ENCODE measurements around the gene AK9. TPM values are rescaled to one million over a fixed set of nuclear protein-coding genes. Genes with fewer than 3 reads are reported as not detected.
A peak's percentile ranks its signal among the peaks of the same experiment; 100 is the strongest.

The AK9 gene
- total RNA-seq, 1 experiment from 2014 or later, result 2.3 TPM

DNA sequence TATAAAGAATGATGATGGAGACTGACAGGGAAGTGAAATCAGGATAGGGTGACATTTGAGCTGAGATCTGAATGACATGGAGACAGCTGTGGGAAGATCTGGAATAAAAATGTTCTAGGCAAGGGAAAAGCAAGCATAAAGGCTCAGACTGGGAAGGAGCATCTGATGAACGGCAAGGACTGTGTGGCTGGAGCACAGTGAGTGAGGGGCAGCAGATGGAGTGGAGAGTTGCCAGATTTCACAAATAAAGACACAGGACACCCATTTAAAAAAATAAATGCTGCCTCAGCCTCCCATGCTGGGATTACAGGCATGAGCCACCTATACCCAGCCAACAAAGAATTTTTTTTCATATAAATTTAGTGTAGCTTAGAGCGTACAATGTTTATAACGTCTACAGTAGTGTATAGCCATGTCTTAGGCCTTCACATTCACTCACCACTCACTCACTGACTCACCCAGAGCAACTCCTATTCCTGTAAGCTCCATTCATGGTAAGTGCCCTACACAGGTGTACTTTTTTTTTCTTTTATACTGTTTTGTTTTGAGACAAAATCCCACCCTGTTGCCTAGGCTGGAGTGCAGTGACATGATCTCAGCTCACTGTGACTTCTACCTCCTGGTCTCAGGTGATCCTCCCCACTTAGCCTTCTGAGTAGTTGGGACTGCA is 205.6 kb downstream of the AK9 start:
- H3K4me1 ChIP-seq (ENCODE audit: control insufficient read depth, insufficient read depth, low read length), result peaks cover 20% of the 10 kb centered on the region
- CTCF ChIA-PET, result no interaction called here
- POLR2A ChIA-PET, result no interaction called here
- no peaks in the 10 kb centered on the region for H3K9me3 ChIP-seq (ENCODE audit: control insufficient read depth, insufficient read depth, low read depth, low read length)
- no peaks in the 10 kb centered on the region; the same call in 1 of the 2 replicates for H3K27me3 ChIP-seq (ENCODE audit: control insufficient read depth, insufficient read depth, low read length)
- no TSS peak for BruUV-seq (replicated peaks)
- TF ChIP-seq SIN3A (IDR thresholded peaks at IDR 0.05; ENCODE audit: borderline replicate concordance, insufficient read depth, low read depth, low read length), result no peak
- TF ChIP-seq TCF7L2 (IDR thresholded peaks at IDR 0.05; ENCODE audit: low read depth, low read length), result no peak
- TF ChIP-seq, protein P1, sequence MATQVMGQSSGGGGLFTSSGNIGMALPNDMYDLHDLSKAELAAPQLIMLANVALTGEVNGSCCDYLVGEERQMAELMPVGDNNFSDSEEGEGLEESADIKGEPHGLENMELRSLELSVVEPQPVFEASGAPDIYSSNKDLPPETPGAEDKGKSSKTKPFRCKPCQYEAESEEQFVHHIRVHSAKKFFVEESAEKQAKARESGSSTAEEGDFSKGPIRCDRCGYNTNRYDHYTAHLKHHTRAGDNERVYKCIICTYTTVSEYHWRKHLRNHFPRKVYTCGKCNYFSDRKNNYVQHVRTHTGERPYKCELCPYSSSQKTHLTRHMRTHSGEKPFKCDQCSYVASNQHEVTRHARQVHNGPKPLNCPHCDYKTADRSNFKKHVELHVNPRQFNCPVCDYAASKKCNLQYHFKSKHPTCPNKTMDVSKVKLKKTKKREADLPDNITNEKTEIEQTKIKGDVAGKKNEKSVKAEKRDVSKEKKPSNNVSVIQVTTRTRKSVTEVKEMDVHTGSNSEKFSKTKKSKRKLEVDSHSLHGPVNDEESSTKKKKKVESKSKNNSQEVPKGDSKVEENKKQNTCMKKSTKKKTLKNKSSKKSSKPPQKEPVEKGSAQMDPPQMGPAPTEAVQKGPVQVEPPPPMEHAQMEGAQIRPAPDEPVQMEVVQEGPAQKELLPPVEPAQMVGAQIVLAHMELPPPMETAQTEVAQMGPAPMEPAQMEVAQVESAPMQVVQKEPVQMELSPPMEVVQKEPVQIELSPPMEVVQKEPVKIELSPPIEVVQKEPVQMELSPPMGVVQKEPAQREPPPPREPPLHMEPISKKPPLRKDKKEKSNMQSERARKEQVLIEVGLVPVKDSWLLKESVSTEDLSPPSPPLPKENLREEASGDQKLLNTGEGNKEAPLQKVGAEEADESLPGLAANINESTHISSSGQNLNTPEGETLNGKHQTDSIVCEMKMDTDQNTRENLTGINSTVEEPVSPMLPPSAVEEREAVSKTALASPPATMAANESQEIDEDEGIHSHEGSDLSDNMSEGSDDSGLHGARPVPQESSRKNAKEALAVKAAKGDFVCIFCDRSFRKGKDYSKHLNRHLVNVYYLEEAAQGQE (IDR thresholded peaks at IDR 0.05; ENCODE audit: insufficient read depth in 1 of 2, low read depth in 2 of 2, low read length in 1 of 2), result no peak
- no peak for TF ChIP-seq POLR2AphosphoS5 (IDR thresholded peaks at IDR 0.05; ENCODE audit: low read depth, low read length)
- TF ChIP-seq, protein P2, sequence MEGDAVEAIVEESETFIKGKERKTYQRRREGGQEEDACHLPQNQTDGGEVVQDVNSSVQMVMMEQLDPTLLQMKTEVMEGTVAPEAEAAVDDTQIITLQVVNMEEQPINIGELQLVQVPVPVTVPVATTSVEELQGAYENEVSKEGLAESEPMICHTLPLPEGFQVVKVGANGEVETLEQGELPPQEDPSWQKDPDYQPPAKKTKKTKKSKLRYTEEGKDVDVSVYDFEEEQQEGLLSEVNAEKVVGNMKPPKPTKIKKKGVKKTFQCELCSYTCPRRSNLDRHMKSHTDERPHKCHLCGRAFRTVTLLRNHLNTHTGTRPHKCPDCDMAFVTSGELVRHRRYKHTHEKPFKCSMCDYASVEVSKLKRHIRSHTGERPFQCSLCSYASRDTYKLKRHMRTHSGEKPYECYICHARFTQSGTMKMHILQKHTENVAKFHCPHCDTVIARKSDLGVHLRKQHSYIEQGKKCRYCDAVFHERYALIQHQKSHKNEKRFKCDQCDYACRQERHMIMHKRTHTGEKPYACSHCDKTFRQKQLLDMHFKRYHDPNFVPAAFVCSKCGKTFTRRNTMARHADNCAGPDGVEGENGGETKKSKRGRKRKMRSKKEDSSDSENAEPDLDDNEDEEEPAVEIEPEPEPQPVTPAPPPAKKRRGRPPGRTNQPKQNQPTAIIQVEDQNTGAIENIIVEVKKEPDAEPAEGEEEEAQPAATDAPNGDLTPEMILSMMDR (IDR thresholded peaks at IDR 0.05), result no peak
- ATAC-seq (no peak), DNase-seq (ENCODE audit: low read depth, low spot score) (no peak)
- no peak overlapping the region for H3K27ac ChIP-seq (ENCODE audit: low read length)
- H3K36me3 ChIP-seq (ENCODE audit: control insufficient read depth, insufficient read depth, low read length), result peaks cover 5% of the 10 kb centered on the region
- H3K4me3 ChIP-seq (ENCODE audit: low read depth in 2 of 2, low read length in 2 of 2), result no peak overlapping the region
- intact Hi-C loops (cut with micrococcal nuclease; ENCODE audit: unreplicated experiment), result no loop called here
- in situ Hi-C loops (cut with HindIII; ENCODE audit: low pct_unique_long_range_greater_than_20kb, low sequenced_read_pairs), result no loop called here

DNA sequence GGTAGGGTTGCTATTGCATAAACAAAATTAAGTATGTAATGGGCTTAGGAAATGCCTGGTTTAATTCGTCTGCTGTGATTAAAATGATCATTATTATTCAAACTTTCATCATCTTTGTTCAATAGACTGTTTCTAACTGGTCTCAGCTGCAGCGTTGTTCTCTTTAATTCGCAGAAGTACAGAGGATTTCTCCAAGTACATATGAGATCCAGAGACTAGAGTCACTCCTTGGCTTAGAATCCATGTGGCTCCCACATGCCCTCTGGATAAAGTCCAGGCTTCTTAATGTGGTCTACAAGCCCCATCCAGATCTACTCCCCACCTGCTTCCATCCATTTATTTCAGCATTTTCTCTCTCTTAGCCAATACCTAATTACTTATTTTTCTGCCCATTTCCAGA is 206.9 kb downstream of the AK9 start:
- no peak for DNase-seq (ENCODE audit: low read depth, low spot score)
- peaks cover 14% of the 10 kb centered on the region for H3K36me3 ChIP-seq (ENCODE audit: control insufficient read depth, insufficient read depth, low read length)
- ChIA-PET CTCF (no interaction called here), POLR2A (no interaction called here)
- peaks cover 30% of the 10 kb centered on the region for H3K4me1 ChIP-seq (ENCODE audit: control insufficient read depth, insufficient read depth, low read length)
- intact Hi-C loops (cut with micrococcal nuclease; ENCODE audit: unreplicated experiment), result no loop called here
- in situ Hi-C loops (cut with HindIII; ENCODE audit: low pct_unique_long_range_greater_than_20kb, low sequenced_read_pairs), result no loop called here
- peak overlapping the region; percentile 69 for H3K27ac ChIP-seq (ENCODE audit: low read length)
- peak overlapping the region; percentile 48 to 71 for H3K4me3 ChIP-seq (ENCODE audit: low read depth in 2 of 2, low read length in 2 of 2)
- no peak for ATAC-seq
- no TSS peak for BruUV-seq (replicated peaks)
- no peaks in the 10 kb centered on the region for H3K9me3 ChIP-seq (ENCODE audit: control insufficient read depth, insufficient read depth, low read depth, low read length)
- TF ChIP-seq TCF7L2 (IDR thresholded peaks at IDR 0.05; ENCODE audit: low read depth, low read length) (no peak), POLR2AphosphoS5 (IDR thresholded peaks at IDR 0.05; ENCODE audit: low read depth, low read length) (no peak), SIN3A (IDR thresholded peaks at IDR 0.05; ENCODE audit: borderline replicate concordance, insufficient read depth, low read depth, low read length) (no peak)
- TF ChIP-seq, protein P1 (IDR thresholded peaks at IDR 0.05; ENCODE audit: insufficient read depth in 1 of 2, low read depth in 2 of 2, low read length in 1 of 2), result no peak
- TF ChIP-seq, protein P2 (IDR thresholded peaks at IDR 0.05), result no peak
- no peaks in the 10 kb centered on the region; the same call in 1 of the 2 replicates for H3K27me3 ChIP-seq (ENCODE audit: control insufficient read depth, insufficient read depth, low read length)
